Naive thymus-derived CD8-positive, alpha-beta T cell (primary cell): ENCODE results near the gene KLK5. TPM values are rescaled to one million over a fixed set of nuclear protein-coding genes. Genes with fewer than 3 reads are reported as not detected.

Experiments used
- ATAC-seq, 2 donors: fragments of 150-1000 bp; cut with Tn5 transposase in 1 of 2; sonication (Bioruptor Pico), chemical (Tn5 transposase) in 1 of 2; 1 replicate in 1 of 2; 2 replicates in 1 of 2; pipeline ENCODE4 v1.10.0; 2021; ENCODE audit warnings: mild to moderate bottlenecking in 2 of 2, moderate library complexity in 2 of 2
- POLR2A ChIA-PET: fragments of 350-600 bp; sonication (Branson Sonifier 250); formaldehyde crosslinking; loops from one replicate; lab custom pipeline; 2021; ENCODE audit warnings: antibody characterized with exemption; lab: Charles Lee
- DNase-seq, 10 donors: peaks; one replicate each; pipeline versions ENCODE4 v3.0.0 to v3.0.0-alpha.2; 2020 to 2022
- H3K27ac Mint-ChIP-seq, 10 donors: one replicate each; pipeline ENCODE4 v1.8.0; 2020 to 2022; ENCODE audit warnings: mild to moderate bottlenecking in 10 of 10, mixed read lengths in 10 of 10, moderate library complexity in 4 of 10, inconsistent platforms in 1 of 10
- H3K27me3 Mint-ChIP-seq, 5 donors: one replicate each; pipeline ENCODE4 v1.8.0; 2021 to 2022; ENCODE audit warnings: mixed read lengths in 5 of 5
- H3K36me3 Mint-ChIP-seq, 3 donors: one replicate each; pipeline ENCODE4 v1.8.0; 2020 to 2022; ENCODE audit warnings: mixed read lengths in 3 of 3, mild to moderate bottlenecking in 2 of 3, inconsistent platforms in 1 of 3
- H3K4me1 Mint-ChIP-seq, 4 donors: one replicate each; pipeline ENCODE4 v1.8.0; 2021 to 2022; ENCODE audit warnings: mixed read lengths in 4 of 4
- H3K4me3 Mint-ChIP-seq, 10 donors: one replicate each; pipeline ENCODE4 v1.8.0; 2020 to 2022; ENCODE audit warnings: mild to moderate bottlenecking in 10 of 10, mixed read lengths in 10 of 10, moderate library complexity in 6 of 10, inconsistent platforms in 1 of 10
- H3K9me3 Mint-ChIP-seq, 9 donors: one replicate each; pipeline ENCODE4 v1.8.0; 2020 to 2022; ENCODE audit warnings: mixed read lengths in 9 of 9, mild to moderate bottlenecking in 3 of 9, inconsistent platforms in 1 of 9, moderate library complexity in 1 of 9
- polyA plus RNA-seq, 3 donors: library from polyadenylated mRNA; unstranded; fragments of 300-500 nt; fragmentation: Illumina TruSeq; gene quantifications; one replicate each; pipeline ENCODE4 v1.2.3, GENCODE V29; 2021
- total RNA-seq, 8 experiments: library from RNA in 2 of 8; stranded (reverse) in 2 of 8; gene quantifications; one replicate each; pipeline ENCODE4 v1.2.3 and lab custom pipeline; 2021 to 2026

The KLK5 gene
- total and polyA plus RNA-seq, 5 experiments from 2014 or later = not detected

DNA sequence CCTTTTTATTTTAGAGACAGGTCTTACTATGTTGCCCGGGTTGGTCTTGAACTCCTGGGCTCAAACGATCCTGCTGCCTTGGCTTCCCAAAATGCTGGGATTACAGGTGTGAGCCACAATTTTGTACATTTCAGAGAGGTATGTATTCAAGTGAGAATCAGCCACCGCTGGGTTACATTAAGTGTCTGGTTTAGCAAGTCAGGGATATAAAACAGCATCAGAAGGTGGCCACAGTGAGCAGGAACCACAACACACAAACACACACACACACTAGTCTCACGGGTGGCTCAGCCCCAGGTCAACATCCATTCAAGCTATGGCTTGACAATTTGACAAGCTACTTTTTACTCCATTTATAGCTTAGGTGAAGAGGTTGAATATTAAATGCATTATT lies 20.2 kb downstream of the KLK5 start:
- no peaks in the 10 kb centered on the region for H3K36me3 Mint-ChIP-seq
- ATAC-seq (no peak), DNase-seq (no peak)
- no peak overlapping the region for H3K27ac Mint-ChIP-seq
- POLR2A ChIA-PET = no interaction called here
- H3K4me1 Mint-ChIP-seq = peaks cover 0 to 5% (median 3%) of the 10 kb centered on the region in 4 donors
- no peak overlapping the region for H3K4me3 Mint-ChIP-seq
- H3K9me3 Mint-ChIP-seq = no peaks in the 10 kb centered on the region
- H3K27me3 Mint-ChIP-seq = peaks cover 19 to 60% (median 40%) of the 10 kb centered on the region in 5 donors

DNA sequence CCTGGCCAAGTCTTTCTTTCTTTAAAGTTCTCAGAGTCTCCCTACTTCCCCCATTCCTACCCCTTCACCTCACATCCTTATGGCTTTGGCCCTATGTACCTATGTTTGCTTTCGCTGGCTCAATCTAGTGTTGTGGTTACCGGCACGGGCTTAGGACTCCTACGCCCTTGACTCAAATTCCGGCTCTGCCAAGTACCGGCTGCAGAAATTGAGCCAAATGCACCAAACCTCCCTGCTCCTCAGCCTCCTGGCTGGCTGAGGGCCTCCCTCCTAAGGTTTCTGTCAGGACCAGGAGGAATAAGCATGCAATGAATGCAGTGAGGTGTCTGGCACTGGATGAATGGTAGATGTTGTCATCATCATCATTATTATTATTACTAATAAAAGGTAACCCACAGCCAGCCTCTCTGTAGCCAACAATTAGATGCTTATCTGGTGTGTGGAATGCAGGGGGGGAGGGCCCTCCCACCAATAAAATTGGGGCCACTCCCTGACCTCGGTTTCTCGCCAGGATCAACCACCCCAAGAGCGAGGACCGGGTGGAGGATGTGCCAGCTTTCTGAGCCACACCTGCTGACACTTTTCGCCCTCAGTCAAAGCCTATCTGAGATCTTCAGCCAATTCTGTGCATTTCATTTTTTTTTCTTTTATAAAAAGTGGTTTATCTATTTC lies 20.7 kb downstream of the KLK5 start:
- Mint-ChIP-seq H3K4me3 (no peak overlapping the region), H3K27ac (no peak overlapping the region), H3K27me3 (peaks cover 17 to 58% (median 37%) of the 10 kb centered on the region in 5 donors), H3K9me3 (no peaks in the 10 kb centered on the region), H3K4me1 (peaks cover 0 to 5% (median 3%) of the 10 kb centered on the region in 4 donors), H3K36me3 (no peaks in the 10 kb centered on the region)
- no peak for DNase-seq
- no peak for ATAC-seq
- POLR2A ChIA-PET = no interaction called here

DNA sequence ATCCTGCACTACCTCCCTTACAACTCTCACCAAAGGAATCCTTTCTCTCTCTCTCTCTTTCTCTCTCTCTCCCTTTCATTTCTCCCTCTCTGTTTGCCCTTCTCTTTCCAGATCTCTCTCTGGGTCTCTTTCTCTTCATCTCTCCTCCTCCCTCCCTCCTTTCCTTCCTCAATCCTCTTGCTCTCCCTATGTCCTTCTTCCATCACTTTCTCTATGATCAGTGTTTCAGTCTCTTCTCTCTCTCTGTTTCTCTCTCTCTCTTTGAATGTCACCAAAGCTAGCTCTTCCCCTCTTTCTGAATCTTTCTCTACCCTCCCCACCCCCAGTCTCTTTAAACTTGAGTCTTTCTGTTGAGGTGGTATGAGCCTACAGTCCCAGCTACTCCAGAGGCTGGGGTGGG lies 21.8 kb downstream of the KLK5 start:
- H3K4me3 Mint-ChIP-seq = no peak overlapping the region
- DNase-seq = no peak
- POLR2A ChIA-PET = no interaction called here
- H3K9me3 Mint-ChIP-seq = no peaks in the 10 kb centered on the region
- peaks cover 19 to 51% (median 36%) of the 10 kb centered on the region in 5 donors for H3K27me3 Mint-ChIP-seq
- peaks cover 0 to 5% (median 3%) of the 10 kb centered on the region in 4 donors for H3K4me1 Mint-ChIP-seq
- ATAC-seq = no peak
- peak overlapping the region in 1 of 10 donors; percentile 67 for H3K27ac Mint-ChIP-seq
- no peaks in the 10 kb centered on the region for H3K36me3 Mint-ChIP-seq

DNA sequence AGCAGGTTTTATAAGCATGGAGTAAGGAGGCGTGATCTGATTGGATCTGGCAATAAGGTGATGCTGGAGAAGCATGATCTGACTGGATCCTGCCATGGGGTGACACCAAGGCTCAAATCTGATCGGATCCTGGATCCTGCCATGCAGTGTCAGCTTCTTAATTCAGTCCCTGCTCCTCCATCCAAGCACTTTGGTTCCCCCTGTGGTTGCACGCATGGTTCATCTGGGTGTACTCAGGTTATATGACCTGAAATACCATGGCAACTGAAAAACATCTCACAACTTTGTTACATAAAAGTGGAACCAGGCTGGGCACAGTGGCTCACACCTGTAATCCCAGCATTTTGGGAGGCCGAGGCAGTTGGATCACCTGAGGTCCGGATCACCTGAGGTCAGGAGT lies 24.0 kb downstream of the KLK5 start:
- POLR2A ChIA-PET = no interaction called here
- H3K27ac Mint-ChIP-seq = no peak overlapping the region
- no peaks in the 10 kb centered on the region for H3K9me3 Mint-ChIP-seq
- H3K4me1 Mint-ChIP-seq = peaks cover 0 to 5% (median 3%) of the 10 kb centered on the region in 4 donors
- DNase-seq (no peak), ATAC-seq (no peak)
- peaks cover 25 to 41% (median 32%) of the 10 kb centered on the region in 5 donors for H3K27me3 Mint-ChIP-seq
- H3K4me3 Mint-ChIP-seq = no peak overlapping the region
- no peaks in the 10 kb centered on the region for H3K36me3 Mint-ChIP-seq

DNA sequence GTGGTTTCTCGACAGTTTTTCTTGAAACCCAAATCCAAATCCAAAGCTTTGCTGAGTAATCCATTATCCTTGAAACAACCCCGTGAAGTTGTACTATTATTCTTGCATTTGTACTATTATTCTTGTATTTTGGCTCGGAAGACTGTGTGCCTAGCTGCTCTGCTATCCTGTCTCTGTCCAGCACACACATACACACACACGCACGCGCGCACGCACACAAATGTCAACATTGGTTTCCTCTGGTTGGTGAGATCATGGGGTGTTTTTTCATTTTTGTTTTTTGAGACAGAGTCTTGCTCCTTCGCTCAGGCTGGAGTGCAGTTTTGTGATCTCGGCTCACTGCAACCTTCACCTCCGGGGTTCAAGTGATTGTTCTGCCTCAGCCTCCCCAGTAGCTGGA lies 26.7 kb downstream of the KLK5 start:
- no peaks in the 10 kb centered on the region for H3K36me3 Mint-ChIP-seq
- peaks cover 7 to 15% (median 8%) of the 10 kb centered on the region in 4 donors for H3K4me1 Mint-ChIP-seq
- H3K27ac Mint-ChIP-seq = no peak overlapping the region
- ATAC-seq (no peak), DNase-seq (no peak)
- no peak overlapping the region for H3K4me3 Mint-ChIP-seq
- POLR2A ChIA-PET = no interaction called here
- H3K9me3 Mint-ChIP-seq = no peaks in the 10 kb centered on the region
- peaks cover 24 to 36% (median 26%) of the 10 kb centered on the region in 5 donors for H3K27me3 Mint-ChIP-seq

DNA sequence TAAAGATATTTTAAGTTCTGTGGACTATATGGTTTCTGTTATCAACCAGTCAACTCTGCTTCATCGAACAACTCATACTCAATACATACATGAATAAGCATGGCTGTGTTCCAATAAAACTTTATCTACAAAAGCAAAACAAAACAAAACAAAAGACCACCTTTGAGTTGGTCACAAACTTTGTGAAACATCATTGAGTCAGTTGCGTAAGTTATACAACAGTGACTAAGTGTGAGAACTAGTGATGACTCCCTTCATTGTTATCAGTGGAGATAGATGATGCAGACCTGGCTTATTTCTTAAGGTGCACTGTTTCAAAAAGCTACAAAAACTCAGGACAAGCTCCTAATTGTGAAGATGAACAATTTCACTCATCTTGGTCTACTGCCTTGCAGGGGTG lies 27.1 kb downstream of the KLK5 start:
- H3K4me1 Mint-ChIP-seq = peaks cover 7 to 15% (median 7%) of the 10 kb centered on the region in 4 donors
- no peak overlapping the region for H3K27ac Mint-ChIP-seq
- DNase-seq (no peak), ATAC-seq (no peak)
- POLR2A ChIA-PET = no interaction called here
- H3K4me3 Mint-ChIP-seq = no peak overlapping the region
- H3K27me3 Mint-ChIP-seq = peaks cover 21 to 36% (median 26%) of the 10 kb centered on the region in 5 donors
- H3K9me3 Mint-ChIP-seq = no peaks in the 10 kb centered on the region
- no peaks in the 10 kb centered on the region for H3K36me3 Mint-ChIP-seq

DNA sequence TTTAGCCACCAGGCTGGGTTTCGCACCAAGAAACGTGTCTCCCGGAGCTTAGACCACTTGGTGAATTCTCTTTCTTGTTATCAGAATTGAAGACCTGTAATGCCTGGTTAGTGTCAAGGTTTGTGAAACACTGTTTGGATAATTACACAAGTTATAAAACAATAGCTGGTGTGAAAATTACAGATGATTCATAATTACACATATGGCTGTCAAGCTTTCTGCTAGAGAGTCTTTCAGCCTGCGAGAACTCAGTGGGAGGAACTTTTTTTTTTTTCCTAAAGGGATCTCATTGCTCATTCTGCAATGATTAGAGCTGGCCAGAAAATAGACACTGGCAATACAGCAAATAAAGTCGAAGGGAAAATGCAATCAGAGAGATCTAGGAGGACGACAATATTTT lies 28.3 kb downstream of the KLK5 start:
- Mint-ChIP-seq H3K36me3 (no peaks in the 10 kb centered on the region), H3K27me3 (peaks cover 27 to 37% (median 29%) of the 10 kb centered on the region in 5 donors), H3K27ac (no peak overlapping the region), H3K4me3 (no peak overlapping the region), H3K9me3 (no peaks in the 10 kb centered on the region), H3K4me1 (peaks cover 5 to 9% (median 7%) of the 10 kb centered on the region in 4 donors)
- ATAC-seq (no peak), DNase-seq (no peak)
- POLR2A ChIA-PET = interaction anchor here (0.7 kb wide), 1 partner anchor 413 kb away, joined by 3 read pairs; no protein-coding TSS in a partner anchor

DNA sequence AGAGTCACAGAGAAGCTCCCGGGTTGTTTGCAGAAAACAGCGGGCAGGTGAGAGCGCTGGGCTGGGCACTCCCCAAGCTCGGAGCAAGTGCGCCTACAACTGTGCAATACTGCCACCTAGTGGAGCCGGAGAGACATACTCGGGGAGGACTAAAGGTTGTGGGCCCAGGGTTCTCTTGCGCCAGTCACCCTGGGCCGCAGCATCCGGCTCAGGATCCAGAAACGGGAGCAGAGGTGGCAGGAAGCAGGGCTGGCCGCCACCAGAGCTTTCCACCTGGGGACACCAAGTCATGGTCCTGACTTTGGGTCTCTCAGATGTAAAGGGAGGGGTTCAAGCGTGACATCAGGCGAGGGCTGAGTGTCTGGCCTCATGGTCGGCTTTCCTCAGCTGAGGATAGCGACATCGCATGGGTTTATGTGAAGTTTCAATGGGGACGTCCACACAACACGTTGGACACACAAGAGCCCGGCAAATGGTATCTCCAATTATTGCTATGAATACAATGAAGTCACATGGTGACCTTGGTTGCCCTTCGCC lies 30.5 kb downstream of the KLK5 start:
- Mint-ChIP-seq H3K27me3 (peaks cover 28 to 41% (median 37%) of the 10 kb centered on the region in 5 donors), H3K27ac (no peak overlapping the region), H3K36me3 (no peaks in the 10 kb centered on the region), H3K4me3 (no peak overlapping the region), H3K4me1 (peaks cover 5 to 9% (median 7%) of the 10 kb centered on the region in 4 donors), H3K9me3 (no peaks in the 10 kb centered on the region)
- POLR2A ChIA-PET = interaction anchor here (0.7 kb wide), 1 partner anchor 565 kb away, joined by 3 read pairs; no protein-coding TSS in a partner anchor
- ATAC-seq (peak; percentile 94 to 100), DNase-seq (peak; percentile 56 to 86 (median 71))

DNA sequence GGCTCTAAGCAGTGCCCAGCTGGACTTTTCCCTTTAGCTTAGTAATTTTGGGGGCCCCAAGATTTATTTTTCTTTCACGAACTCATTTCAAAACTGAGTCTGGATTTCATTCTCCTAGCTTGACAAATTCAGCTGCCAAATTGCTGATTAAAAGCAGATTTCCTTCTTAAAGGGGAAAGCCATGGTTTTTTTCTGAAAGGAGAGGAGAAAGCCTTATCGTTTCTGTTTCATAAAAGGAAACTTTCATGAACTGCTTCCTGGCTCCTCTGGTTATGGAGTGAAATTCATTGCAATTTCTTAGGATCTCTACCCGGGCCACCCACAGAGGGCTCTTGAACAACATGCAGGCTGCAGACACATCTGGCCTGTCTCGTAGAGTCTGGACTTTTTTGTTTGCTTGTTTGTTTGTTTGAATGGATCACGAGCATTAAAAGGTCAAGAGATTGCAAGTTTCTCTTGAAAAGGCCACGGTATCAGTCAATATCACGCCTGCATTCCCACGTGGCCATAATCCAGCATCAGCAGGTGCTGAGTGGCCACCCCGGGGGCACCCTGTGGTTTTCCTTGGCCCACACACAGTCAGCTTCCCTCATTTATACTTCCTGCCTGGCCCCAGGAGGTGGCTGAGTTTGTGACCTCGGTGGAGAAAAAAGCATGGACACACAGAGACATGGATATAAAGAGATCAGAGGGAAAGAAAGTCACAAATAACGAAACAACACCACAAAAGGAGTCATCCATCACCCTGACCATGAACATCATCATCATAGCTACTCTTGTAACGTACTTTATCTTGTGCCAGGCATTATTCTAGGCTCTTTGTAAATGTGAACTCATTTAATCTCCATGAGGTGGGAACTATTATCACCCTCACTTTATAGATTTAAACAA lies 31.2 kb downstream of the KLK5 start:
- ATAC-seq (no peak), DNase-seq (no peak)
- Mint-ChIP-seq H3K4me3 (no peak overlapping the region), H3K36me3 (no peaks in the 10 kb centered on the region), H3K9me3 (no peaks in the 10 kb centered on the region), H3K27me3 (peaks cover 32 to 45% (median 44%) of the 10 kb centered on the region in 5 donors), H3K27ac (peak overlapping the region in 1 of 10 donors; percentile 53), H3K4me1 (peaks cover 5 to 9% (median 7%) of the 10 kb centered on the region in 4 donors)
- POLR2A ChIA-PET = interaction anchor here (0.7 kb wide), 1 partner anchor 564 kb away, joined by 3 read pairs; no protein-coding TSS in a partner anchor

DNA sequence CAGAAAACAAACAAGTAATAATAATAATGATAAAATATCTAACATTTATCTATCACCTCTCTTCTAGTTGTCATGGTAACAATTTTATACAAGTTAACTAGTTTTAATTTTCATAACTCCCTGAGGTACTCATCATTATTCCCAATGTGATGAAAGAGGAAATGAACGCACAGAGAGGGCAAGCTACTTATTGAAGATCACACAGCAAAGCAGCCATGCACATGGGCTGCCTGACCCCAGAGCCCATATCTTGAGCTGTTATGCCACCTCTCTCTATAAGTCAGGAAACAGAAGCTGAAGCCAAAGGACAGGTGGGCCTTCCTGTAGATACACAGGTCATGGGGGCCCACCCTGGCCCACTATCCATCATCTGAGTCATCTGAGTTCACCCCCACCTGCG lies 36.8 kb downstream of the KLK5 start:
- Mint-ChIP-seq H3K4me3 (no peak overlapping the region), H3K4me1 (no peaks in the 10 kb centered on the region), H3K9me3 (no peaks in the 10 kb centered on the region), H3K36me3 (no peaks in the 10 kb centered on the region), H3K27ac (no peak overlapping the region), H3K27me3 (peaks cover 28 to 42% (median 36%) of the 10 kb centered on the region in 5 donors)
- DNase-seq (no peak), ATAC-seq (no peak)
- POLR2A ChIA-PET = no interaction called here

DNA sequence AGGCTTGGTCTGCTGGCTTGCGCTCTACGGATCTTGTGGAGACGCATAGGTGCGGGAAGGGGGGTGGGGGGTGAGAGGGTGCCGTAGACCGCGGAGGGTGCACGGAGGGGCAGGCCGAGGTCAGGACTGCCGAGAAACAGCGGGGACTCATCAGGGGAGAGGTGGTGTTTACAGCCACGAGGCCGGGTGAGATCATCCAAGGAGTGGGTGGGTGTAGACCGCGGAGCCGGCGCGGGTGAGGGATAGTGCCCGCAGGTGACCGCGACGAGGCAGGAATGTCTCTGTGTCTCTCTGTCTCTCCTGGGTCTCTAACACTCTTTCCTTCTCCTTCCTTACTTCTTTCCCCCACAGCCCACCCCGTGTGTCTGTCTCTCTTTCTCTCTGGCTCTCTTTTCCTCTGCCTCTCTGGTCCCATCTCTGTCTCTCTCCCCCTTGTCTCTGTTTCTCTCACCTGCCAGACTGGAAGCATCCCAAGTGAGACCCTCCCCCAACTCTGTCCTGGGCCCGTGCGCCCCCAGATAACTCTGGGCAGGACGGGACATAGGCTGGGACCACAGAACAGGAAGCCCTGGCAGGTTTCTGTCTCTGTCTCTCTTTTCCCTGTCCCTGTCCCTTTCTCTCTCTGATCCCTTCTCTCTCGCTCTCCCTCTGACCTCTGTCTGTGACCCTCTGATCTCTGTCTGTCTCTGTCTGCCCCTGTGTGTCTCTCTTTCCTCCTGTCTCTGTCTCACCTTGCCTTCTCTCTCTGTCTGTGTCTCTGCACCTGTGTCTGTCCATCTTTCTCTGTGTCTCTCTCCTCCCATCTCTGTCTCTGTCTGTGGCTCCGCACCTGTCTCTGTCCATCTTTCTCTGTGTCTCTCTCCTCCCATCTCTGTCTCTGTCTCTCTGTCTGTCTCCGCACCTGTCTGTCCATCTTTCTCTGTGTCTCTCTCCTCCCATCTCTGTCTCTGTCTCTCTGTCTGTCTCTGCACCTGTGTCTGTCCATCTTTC lies 39.8 kb downstream of the KLK5 start:
- DNase-seq (no peak), ATAC-seq (no peak)
- H3K27me3 Mint-ChIP-seq = peaks cover 10 to 50% (median 36%) of the 10 kb centered on the region in 5 donors
- H3K27ac Mint-ChIP-seq = no peak overlapping the region
- POLR2A ChIA-PET = no interaction called here
- peaks cover 3 to 16% (median 10%) of the 10 kb centered on the region in 4 donors for H3K4me1 Mint-ChIP-seq
- H3K4me3 Mint-ChIP-seq = no peak overlapping the region
- H3K9me3 Mint-ChIP-seq = no peaks in the 10 kb centered on the region
- H3K36me3 Mint-ChIP-seq = no peaks in the 10 kb centered on the region

DNA sequence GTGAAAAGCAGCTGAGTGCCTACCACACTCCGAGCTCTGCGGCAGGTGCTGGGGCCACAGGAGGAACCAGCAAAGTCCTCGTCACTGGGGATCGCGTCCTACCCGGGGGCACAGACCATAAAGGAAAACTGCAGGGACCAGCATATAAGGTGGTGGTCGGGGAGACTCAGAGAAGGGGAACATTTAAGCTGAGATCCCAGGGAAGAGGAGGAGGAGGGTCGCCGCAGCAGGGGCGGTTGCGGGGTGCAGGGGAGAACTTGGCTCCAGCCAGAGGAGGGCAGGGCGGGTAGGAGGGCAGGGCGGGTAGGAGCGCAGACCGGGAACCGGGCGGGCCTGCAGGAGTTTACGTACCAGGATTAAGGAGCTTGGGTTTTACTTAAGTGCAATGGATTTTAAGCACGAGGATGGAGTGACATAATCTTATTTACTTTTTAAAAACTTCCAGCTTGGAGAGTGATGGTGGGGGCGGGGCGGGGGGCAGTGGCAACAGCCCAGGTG lies 40.7 kb downstream of the KLK5 start:
- ATAC-seq = no peak
- POLR2A ChIA-PET = no interaction called here
- H3K36me3 Mint-ChIP-seq = no peaks in the 10 kb centered on the region
- H3K4me3 Mint-ChIP-seq = no peak overlapping the region
- no peak for DNase-seq
- H3K27ac Mint-ChIP-seq = no peak overlapping the region
- H3K4me1 Mint-ChIP-seq = peaks cover 3 to 17% (median 10%) of the 10 kb centered on the region in 4 donors
- H3K27me3 Mint-ChIP-seq = peaks cover 6 to 55% (median 39%) of the 10 kb centered on the region in 5 donors
- H3K9me3 Mint-ChIP-seq = no peaks in the 10 kb centered on the region
